Fibroblast of skin of left biceps (primary cell): ENCODE results near the gene DBNL.
A peak's percentile ranks its signal among the peaks of the same experiment; 100 is the strongest.

Source experiments
- DNase-seq, 2 experiments: peaks; one replicate each; pipeline ENCODE4 v3.0.0-alpha.2; 2013; ENCODE audit warnings: low read depth in 2 of 2

DBNL gene

GRCh38 chr7:44077061-44077460, 32.6 kb downstream of the DBNL start:
- DNase-seq = no peak

DNA sequence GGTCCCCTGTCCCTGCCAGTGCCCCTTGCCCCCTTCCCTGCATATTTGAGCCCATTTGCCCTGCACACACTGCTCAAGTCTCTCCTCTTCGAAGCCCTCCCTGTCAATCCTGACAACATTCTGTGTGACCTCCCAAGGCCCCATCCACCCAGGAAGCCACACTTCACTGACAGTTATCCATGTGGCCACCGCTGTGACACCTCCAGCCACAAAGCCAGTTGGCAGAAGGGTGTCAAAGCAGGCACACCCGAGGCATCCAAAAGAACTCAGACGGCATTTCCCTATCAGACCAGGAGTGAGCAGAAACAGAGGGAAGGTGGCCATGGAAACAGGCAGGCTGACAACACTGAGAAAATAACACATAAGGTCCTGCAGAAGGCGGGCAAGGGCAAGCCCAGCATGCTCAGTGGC, 33.2 kb downstream of the DBNL start:
- DNase-seq = no peak

DNA sequence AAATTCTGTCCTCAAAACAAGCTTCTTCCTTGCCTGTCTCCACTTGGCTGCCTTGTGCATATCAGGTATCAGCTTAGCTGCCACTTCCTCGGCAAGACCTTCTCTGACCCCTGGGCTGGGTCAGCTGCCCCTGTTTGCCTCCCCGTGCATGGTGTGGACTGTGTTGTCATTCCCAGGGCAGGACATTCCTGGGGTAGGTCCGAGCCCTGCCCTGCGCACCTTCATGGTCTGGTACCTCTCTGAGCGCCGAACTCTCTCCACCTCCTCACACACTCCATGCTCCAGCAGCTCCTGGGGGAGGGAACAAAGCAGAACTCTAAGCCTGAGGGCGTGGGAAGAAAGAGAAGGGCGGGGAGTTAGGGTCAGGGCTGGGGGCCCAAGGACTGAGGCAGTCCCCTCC, 34.0 kb downstream of the DBNL start:
- no peak for DNase-seq

GRCh38 chr7:44079331-44080021, 35.0 kb downstream of the DBNL start:
- no peak for DNase-seq

GRCh38 chr7:44080118-44080517, 35.6 kb downstream of the DBNL start:
- DNase-seq = no peak

DNA sequence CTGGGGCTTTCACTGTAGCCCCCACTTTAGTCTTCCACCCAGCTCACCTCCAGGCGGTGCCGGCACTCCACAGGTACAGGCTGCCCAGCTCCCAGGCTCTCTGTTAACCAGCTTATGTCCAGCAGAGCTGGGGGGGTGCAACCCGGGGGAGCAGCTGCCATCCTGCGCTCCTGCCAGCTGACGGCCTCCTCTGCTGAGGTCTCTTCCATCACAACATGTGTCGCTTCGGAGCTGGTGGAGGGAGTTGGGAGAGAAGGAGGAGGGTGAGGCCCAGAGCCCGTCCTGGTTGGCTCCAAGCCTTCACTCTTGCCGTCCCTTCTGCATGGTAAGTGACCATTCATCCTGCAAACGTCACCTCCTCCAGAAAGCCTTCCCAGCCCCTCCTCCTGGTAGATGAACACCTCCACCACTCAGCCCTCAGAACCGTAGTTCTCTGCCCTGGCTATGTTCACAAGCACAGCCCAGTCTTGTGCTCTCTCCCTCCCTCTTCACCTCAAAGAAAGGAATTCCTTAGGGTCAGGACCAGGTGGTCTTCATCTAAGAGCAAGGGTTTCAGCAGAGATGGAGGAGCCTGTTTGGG, 36.3 kb downstream of the DBNL start:
- DNase-seq = no peak

DNA sequence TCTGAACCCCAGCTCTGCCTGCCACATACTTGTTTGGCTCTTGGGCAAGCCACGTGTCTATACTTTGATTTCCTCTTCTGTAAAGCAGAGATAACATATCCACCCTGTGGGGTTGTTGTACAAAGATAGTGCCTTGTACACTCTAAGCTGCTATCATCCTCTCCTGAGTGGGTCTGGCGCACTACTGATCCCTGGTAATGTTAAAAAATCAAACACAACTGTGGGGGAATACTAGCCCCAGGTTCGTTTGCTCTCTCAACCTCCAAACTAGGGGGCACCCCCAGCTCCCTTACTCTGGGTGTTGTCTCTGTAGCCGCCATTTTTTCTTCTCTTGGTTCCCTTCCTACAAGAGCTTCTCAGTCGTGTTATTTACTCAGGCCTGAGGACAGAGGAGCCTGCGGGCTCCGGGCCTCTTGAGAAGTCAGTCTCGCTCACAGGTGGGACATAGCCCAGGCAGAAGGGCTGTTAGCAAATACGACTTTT, 36.8 kb downstream of the DBNL start:
- DNase-seq = no peak

GRCh38 chr7:44082541-44083207, 38.2 kb downstream of the DBNL start:
- peak; percentile 98 for DNase-seq

- DNase-seq = no peak
Measured at GRCh38 chr7:44083796-44084195, 39.3 kb downstream of the DBNL start.

GRCh38 chr7:44084701-44085100, 40.2 kb downstream of the DBNL start:
- DNase-seq = no peak

DNA sequence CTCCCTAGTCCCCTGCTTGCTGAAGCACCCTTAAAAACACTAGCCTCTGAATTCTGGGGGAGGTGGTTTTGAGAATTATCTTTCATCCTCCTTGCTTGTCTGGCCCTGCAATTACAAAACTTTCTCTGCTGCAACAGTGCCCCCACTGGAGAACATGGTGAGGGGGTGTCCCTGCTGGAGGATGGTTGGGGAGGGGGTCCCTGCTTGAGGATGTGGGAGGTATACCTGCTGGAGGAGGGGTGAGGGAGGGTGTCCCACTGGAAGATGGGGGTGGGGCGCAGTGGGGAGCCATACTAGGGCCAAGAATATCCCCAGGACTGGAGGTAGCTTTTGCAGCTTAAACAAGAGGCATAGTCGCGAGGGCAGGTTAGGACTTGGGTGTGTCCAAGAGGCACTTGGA, 41.0 kb downstream of the DBNL start:
- no peak for DNase-seq

DNA sequence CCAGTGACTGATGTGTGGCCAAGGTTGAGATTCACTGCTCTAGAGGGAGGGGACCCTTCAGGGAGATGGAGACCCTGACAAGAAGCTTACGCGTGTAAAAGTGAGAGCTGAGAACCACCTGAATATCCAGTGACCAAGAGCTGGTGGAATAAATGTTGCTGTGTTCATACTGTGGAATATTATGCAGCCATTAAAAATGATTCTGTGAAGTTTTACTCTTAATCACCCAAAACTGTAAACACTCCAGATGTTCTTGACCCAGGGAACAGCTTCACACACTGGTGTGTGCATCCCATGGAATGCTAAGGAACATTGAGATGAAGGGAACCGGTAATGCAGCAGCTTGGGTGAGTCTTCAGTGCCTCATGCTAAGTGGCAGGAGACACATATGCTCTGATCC, 42.1 kb downstream of the DBNL start:
- DNase-seq = no peak

DNA sequence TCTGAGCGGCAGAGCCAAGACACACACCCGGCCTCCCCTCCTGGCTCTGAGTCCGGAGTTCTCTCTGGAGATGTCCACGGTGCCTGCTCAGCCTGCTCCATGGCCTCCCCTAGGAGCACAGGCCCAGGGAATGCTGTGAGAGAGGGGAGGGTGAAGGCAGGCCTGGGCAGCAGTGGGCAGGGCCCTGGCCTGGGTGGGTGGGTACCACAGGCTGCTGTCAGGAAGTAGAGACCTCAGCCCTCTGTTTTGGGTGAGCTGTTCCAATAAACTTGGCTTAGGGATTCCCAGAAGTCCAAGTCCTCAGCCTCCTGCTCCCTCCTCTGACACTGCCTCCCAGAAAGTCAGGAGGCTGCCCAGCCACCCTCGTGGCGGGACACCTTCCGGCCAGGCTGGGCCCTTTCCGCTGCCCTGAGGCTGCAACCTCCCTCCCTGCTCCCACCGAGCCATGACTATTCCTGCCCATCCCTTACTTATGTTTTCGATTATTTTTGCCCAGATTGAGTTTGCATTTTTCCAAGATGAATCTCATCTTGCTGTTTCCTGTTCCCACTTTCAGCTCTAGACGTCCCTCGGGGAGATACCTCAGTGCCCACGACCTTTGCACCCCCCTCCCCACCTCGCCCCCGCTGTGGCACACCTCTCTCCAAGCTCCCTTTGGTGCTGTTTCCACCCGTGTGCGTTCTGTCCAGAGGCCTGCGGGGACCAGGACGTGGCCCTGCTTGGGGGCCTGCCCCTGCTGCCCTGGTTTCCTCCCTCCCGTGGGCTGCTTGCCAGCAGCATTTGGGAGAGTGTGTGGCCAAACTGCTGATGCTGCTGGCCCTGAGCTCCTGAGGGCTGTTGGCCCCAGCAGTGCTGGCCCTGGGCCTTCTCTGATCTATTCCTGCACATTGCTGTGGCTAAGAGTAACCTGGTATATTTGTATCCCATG, 43.7 kb downstream of the DBNL start:
- peak; percentile 72 to 74 for DNase-seq

DNA sequence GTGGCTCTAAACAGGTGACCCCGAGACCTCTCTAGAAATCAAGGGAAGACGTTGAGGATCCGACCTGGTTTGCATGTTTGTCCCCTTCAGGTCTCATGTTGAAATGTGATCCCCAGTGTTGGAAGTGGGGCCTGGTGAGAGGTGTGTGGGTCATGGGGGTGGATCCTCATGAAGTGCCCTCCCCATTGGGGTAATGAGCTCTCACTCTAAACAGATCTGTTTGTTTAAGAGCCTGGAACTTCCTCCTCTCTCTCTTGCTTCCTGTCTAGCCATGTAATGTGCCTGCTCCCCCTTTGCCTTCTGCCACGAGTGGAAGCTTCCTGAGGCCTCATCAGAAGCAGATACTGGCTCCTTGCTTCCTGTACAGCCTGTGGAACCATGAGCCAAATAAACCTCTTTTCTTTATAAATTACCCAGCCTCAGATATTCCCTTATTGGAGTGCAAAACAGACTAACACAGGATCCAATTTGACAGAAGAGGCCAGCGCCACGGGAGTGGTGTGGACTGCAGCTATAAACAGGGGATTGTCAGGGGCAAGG, 48.7 kb downstream of the DBNL start:
- DNase-seq = no peak

DNA sequence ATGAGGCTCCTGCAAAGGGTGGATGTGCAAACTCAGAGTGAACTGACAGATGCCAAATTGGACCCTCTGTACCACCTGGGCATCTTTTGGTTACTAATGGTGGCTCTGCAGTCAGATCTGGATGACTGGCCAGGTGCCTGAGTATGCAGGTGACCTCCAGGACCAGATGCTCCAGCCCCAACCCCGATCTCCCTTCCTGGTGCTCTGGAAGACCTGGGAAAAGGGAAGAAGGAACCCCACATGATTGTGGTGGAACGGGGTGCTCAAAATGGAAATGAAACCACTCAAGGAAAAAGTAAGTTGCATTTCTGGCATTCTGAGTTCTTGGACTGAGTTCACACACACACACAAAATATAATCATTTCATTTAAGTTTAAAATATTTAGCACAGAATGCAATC, 49.9 kb downstream of the DBNL start:
- no peak for DNase-seq

- DNase-seq = no peak
Measured at GRCh38 chr7:44094883-44095592, 50.5 kb downstream of the DBNL start.

DNA sequence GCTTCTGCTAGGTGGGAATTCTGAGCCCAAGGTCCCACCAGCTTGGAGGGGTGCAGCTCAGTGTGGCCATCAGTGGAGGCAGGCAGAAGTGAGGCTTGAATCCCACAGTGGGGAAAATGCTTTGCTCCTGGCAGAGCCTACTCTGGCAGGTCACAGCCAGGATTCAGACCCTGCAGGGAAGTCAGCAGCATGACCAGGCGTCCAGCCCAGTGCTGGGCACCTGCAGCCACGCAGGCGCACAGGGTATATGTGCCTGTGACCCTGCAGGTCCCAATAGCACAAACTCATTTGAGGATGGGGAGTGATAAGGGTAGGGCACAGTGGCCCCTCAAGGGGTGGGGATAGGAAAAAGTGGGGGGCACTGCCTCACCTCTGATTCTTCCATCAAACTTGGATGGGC, 51.3 kb downstream of the DBNL start:
- no peak for DNase-seq

DNA sequence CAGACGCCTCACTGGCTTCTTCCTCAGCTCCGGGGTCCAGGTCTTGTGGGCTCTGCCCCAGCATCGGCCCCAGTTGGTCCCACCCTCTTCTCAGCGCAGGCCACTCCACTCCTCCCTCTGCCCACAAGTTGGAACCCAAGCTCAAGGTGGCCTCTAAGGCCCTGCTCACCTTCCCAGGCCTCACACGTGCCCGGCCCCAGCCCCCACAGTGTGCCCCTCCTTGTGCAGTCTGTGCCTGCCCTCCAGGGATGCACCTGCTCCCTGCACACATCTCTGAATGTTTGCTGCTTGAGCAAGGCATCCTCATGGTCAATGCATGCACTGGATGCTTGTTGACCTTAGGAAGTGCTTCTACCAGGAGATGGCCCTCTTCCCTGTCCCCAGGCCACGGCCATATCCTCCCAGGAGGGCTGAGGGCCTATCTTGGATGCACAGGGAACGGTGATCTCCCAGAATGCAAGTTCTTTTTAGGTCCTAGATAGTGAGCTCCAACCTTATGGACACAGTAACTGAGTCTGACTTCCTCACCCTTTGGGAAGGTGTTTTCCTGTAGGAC, 51.9 kb downstream of the DBNL start:
- no peak for DNase-seq

DNA sequence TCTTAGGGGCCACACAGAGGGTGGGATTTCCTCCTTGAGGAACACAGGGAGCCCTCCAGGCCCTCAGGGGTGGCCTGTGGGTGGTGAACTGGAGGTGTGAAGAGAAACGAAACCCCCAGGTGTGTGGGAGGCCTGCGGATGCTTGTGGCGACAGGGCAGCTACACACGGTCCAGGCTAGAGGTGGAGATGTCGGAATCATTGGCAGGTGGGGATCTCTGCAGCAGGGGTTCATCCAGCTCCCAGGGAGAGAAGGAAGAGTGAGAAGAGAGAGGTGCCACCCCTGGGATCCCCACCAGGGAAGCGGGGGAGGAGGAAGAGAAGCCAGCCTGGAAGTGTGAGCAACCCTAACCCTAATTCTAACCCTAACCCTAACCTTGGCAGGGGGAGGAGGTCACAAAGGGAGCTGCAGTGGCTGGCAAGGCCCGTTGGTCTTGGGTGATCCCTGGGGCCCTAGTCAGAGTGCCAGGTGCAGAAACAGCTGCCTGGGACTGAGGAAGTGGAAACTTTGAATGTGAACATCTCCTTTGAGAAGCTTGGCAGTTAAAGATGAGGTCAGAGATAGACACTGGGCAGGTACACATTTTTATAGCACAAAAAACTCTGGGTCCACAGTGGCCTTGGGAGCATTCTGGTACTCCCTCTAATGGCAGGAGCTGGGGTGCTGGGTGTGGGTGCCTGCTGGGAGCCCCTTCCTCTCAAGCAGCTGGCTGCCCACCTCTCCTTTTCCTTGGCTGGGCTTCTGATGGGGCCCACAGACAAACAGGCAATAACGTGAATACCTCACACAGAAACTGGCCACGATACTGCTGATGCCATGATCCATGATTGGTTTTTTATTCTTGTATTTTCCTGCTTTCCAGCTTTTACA, 52.8 kb downstream of the DBNL start:
- no peak for DNase-seq
